HUES64 (cell line): ENCODE data around the gene STMN1. TPM values are rescaled to one million over a fixed set of nuclear protein-coding genes. Genes with fewer than 3 reads are reported as not detected.
A peak's percentile ranks its signal among the peaks of the same experiment; 100 is the strongest.
"Not testable (repeated sequence)": the region's sequence is repeated elsewhere in the genome, so short reads cannot be mapped to it uniquely, and the experiment has no call there.

ENCODE experiments used
- H3K27ac ChIP-seq: 2 replicates; pipeline ENCODE4 v1.7.0; 2013; ENCODE audit warnings: low read depth, low read length, inconsistent platforms
- H3K27me3 ChIP-seq: 2 replicates; pipeline ENCODE4 v1.6.1; 2013; ENCODE audit warnings: mild to moderate bottlenecking, low read length; ENCODE audit not compliant: insufficient read depth
- H3K36me3 ChIP-seq: 2 replicates; pipeline ENCODE4 v1.6.1; 2013; ENCODE audit warnings: mild to moderate bottlenecking, low read length; ENCODE audit not compliant: insufficient read depth
- H3K4me1 ChIP-seq: 2 replicates; pipeline ENCODE4 v1.6.1; 2013; ENCODE audit warnings: mild to moderate bottlenecking, low read length, moderate library complexity; ENCODE audit not compliant: insufficient read depth
- H3K4me3 ChIP-seq: 2 replicates; pipeline ENCODE4 v1.5.1; 2013; ENCODE audit warnings: mild to moderate bottlenecking, low read length, moderate library complexity
- H3K9ac ChIP-seq: 2 replicates; pipeline ENCODE4 v1.6.1; 2013; ENCODE audit warnings: mild to moderate bottlenecking, low read depth, low read length
- H3K9me3 ChIP-seq: 2 replicates; pipeline ENCODE4 v1.6.1; 2013; ENCODE audit warnings: low read depth, low read length; ENCODE audit not compliant: insufficient read depth
- WGBS: fragments of 150-250, 120-280 bp; methylation state at CpG from one replicate; pipeline ENCODE4 v1.1.7; 2013; ENCODE audit warnings: missing lambda C conversion rate; 5-methylcytosine and 5-hydroxymethylcytosine counted together
- polyA plus RNA-seq, 2 experiments: library from polyadenylated mRNA; stranded (reverse); fragments of 50-300 nt; gene quantifications; one replicate each; pipeline ENCODE4 v1.2.3, GENCODE V29; 2013

STMN1 gene
- 581 TPM for polyA plus RNA-seq (2013, experiment 1 of 2)
- 808 TPM for polyA plus RNA-seq (2013, experiment 2 of 2)

- Histone ChIP-seq H3K9ac (peak within 1 kb of the TSS; percentile 94), H3K4me3 (peak within 1 kb of the TSS; percentile 85), H3K9me3 (no peaks in the 10 kb centered on the region), H3K4me1 (peaks cover 18% of the 10 kb centered on the region), H3K27ac (peak within 1 kb of the TSS; percentile 99), H3K36me3 (peaks cover 36% of the 10 kb centered on the region), H3K27me3 (no peaks in the 10 kb centered on the region)
- WGBS: under 1% methylated on average over 102 of the region's 102 CpGs
Measured at GRCh38 chr1:25905680-25906643, at the start of gene STMN1. STMN1 (minus strand) TSS chr1:25906419; CDS start chr1:25904676, 1,743 bp downstream.

DNA sequence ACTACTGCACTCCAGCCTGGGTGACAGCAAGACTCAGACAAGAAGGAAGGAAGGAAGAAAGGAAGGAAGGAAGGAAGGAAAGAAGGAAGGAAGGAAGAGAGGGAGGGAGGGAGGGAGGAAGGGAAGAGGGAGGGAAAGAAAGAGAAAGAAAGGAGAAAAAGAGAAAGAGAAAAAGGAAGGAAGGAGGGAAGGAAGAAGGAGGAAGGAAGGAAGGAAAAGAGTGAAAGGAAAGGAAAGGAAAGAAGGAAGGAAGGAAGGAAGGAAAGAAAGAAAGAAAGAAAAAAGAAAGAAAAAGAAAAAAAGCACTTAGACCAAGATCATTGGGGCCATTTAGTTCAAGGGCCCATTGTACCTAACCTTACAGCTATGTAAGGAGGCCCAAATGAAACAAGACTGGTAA, 49.3 kb upstream of the STMN1 start:
- Histone ChIP-seq H3K4me1 (peaks cover 6% of the 10 kb centered on the region; the same call in 1 of the 2 replicates), H3K4me3 (no peak overlapping the region), H3K36me3 (peaks cover 13% of the 10 kb centered on the region), H3K9ac (no peak overlapping the region), H3K27me3 (no peaks in the 10 kb centered on the region), H3K9me3 (no peaks in the 10 kb centered on the region), H3K27ac (no peak overlapping the region)

DNA sequence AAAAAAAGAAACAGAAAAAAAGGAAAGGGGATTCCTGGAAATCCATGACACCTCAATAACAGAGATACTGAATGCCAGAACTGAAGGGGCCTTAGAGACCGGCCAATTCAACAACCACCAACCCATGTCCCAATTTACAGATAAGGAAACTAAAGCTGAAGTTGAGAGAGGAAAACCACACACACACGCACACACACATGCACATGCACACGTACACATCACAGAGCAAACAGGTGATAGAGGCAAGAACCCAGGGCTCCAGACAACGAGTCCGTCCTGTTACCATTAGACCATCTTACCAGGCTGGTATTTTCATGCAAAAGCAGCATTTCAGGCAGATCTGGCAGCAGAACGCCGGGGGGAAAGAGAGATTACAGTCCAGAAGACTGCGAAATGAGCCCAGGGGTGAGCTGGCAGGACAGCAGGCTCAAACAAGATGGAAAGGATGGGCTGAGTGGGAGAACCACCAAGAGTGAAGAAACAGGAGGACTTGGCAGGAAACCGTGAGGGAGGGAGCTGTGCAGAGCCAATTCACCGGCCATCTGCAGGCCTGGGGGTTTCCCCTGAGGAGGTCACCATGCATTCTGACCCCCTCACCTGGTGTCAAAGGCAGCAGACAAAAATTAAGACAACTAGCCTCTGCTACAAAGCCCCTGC, 48.2 kb upstream of the STMN1 start:
- Histone ChIP-seq H3K27ac (no peak overlapping the region), H3K4me3 (no peak overlapping the region), H3K36me3 (peaks cover 7% of the 10 kb centered on the region; the same call in 1 of the 2 replicates), H3K27me3 (no peaks in the 10 kb centered on the region), H3K9ac (no peak overlapping the region), H3K4me1 (peaks cover 6% of the 10 kb centered on the region; the same call in 1 of the 2 replicates), H3K9me3 (no peaks in the 10 kb centered on the region)
- WGBS: 74% methylated on average over 9 of the region's 10 CpGs

DNA sequence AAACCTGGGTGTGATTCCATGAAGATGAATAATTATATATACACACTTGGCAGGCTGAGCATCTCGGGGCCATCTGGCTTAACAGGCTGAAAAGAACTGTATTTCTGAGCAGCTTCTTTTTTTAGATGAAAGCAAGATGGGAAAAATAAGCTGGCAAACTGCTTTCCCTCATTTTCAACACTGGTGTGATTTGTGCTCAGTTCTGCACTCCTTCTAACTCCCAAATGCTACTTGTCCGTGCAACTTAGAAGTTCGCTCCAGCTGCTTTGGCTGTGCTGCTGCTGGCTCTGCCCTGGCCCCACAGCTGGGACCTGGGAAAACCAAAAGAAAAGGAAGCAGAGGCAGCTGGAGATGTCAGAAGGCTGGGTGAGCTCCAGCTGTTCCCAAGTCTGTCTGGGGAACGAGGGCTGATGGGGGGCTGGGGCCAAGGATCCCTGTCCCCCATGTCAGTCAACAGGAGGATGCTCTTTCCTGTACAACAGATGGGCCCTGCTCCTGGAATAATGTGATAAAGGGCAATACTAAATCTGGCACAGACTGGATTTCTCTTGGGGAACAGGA, 46.7 kb upstream of the STMN1 start:
- WGBS: 86% methylated on average over 4 of the region's 4 CpGs

DNA sequence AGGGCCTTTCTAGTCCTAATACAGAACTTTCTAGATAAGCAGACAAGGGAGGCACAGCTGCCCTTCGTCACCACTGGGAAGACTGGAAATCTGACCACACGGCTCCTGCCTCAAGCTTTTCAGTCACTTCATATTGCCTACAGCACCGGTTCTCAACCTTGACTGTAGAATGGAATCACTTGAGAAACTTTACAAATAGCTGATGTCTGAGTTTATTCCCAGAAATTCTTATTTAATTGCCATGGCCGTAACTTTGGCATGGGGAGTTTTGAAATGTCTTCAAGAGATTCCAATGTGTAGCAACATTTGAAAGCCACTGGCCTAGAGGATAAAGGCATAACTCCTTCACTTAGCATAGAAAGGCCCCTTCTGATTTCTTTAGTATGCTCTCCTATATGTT, 42.4 kb upstream of the STMN1 start:
- no peak overlapping the region for H3K4me3 ChIP-seq
- 94% methylated on average over 4 of the region's 4 CpGs for whole genome bisulfite sequencing

More for the DNA sequence above, 46.7 kb upstream of the STMN1 start:
- Histone ChIP-seq H3K9me3 (no peaks in the 10 kb centered on the region), H3K27me3 (no peaks in the 10 kb centered on the region; the same call in 1 of the 2 replicates), H3K4me1 (peaks cover 6% of the 10 kb centered on the region; the same call in 1 of the 2 replicates), H3K27ac (no peak overlapping the region), H3K9ac (no peak overlapping the region), H3K4me3 (no peak overlapping the region), H3K36me3 (no peaks in the 10 kb centered on the region)

DNA sequence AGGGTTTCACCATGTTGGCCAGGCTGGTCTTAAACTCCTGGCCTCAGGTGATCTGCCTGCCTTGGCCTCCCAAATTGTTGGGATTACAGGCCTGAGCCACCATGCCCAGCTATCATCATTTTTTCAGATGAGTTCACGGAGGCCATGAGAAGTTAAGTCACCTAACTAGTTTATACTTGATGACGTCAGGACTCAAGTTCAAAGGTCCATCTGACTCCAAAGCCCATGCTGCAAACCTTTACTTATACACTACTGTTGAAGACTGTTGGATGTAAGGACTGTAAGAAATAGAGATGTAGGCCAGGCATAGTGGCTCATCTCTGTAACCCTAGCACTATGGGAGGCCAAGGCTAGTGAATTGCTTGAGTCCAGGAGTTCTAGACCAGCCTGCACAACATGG, 40.8 kb upstream of the STMN1 start:
- Histone ChIP-seq H3K4me3 (no peak overlapping the region), H3K36me3 (no peaks in the 10 kb centered on the region), H3K9ac (no peak overlapping the region), H3K9me3 (no peaks in the 10 kb centered on the region; the same call in 1 of the 2 replicates), H3K27ac (no peak overlapping the region), H3K27me3 (no peaks in the 10 kb centered on the region; the same call in 1 of the 2 replicates), H3K4me1 (no peaks in the 10 kb centered on the region)
- WGBS: 100% methylated on average over 2 of the region's 2 CpGs

More for the DNA sequence above, 42.4 kb upstream of the STMN1 start:
- no peak overlapping the region for H3K27ac ChIP-seq
- H3K9me3 ChIP-seq: no peaks in the 10 kb centered on the region; the same call in 1 of the 2 replicates
- H3K4me1 ChIP-seq: no peaks in the 10 kb centered on the region
- H3K9ac ChIP-seq: no peak overlapping the region
- H3K27me3 ChIP-seq: no peaks in the 10 kb centered on the region; the same call in 1 of the 2 replicates
- H3K36me3 ChIP-seq: no peaks in the 10 kb centered on the region

GRCh38 chr1:25945761-25946160, 39.5 kb upstream of the STMN1 start:
- 80% methylated on average over 5 of the region's 5 CpGs for WGBS
- Histone ChIP-seq H3K27me3 (no peaks in the 10 kb centered on the region; the same call in 1 of the 2 replicates), H3K36me3 (no peaks in the 10 kb centered on the region), H3K4me3 (no peak overlapping the region), H3K9me3 (no peaks in the 10 kb centered on the region; the same call in 1 of the 2 replicates), H3K27ac (no peak overlapping the region), H3K9ac (no peak overlapping the region), H3K4me1 (no peaks in the 10 kb centered on the region)

DNA sequence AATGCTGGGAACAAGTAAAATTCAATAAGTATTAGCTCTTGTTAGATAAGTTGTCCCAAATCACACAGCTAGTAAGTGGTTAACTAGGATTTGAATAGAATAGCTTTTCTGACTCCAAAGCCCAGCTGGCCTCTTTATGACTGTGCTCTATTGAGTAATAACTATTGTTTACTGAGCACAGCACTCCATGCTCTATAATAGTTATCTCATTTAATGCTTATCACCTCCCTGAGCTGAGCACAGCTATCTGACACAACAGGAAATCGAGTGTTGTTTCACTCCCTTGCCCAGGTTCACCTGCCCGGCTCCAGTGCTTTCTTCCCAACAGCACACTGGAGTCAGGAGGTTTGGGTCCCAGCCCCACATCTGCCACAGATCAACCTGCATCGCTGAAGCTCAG, 38.8 kb upstream of the STMN1 start:
- H3K36me3 ChIP-seq: no peaks in the 10 kb centered on the region
- H3K9ac ChIP-seq: no peak overlapping the region
- no peaks in the 10 kb centered on the region; the same call in 1 of the 2 replicates for H3K9me3 ChIP-seq
- H3K4me3 ChIP-seq: no peak overlapping the region
- H3K27me3 ChIP-seq: no peaks in the 10 kb centered on the region; the same call in 1 of the 2 replicates
- H3K4me1 ChIP-seq: no peaks in the 10 kb centered on the region
- 88% methylated on average over 3 of the region's 3 CpGs for WGBS
- no peak overlapping the region for H3K27ac ChIP-seq

GRCh38 chr1:25943511-25943910, 37.3 kb upstream of the STMN1 start:
- H3K4me3 ChIP-seq, H3K36me3 ChIP-seq, H3K27me3 ChIP-seq, H3K9me3 ChIP-seq, H3K4me1 ChIP-seq, H3K27ac ChIP-seq, H3K9ac ChIP-seq: not testable (repeated sequence)
- WGBS: 92% methylated on average over 5 of the region's 5 CpGs

DNA sequence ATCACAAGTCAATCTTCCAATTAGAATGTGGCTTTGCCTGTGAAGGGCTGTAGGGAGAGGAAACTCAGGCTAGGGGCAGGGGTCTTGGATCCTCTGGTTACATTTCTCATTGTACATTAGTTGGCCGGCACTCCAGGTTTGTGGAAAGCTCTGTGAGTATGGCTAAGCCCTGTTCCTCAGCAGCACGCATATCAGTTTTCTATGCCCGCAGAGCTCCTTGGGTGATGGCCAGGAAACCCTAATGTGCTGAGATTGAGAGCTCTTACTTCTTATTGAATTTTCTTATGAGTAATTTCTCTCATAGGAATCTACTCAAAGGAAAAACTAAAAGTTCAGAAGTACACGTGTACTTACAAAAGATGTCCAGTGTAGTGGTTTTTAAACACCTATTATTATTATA, 30.7 kb upstream of the STMN1 start:
- Histone ChIP-seq H3K27ac (no peak overlapping the region), H3K4me3 (no peak overlapping the region), H3K9ac (no peak overlapping the region), H3K9me3 (no peaks in the 10 kb centered on the region), H3K27me3 (no peaks in the 10 kb centered on the region), H3K36me3 (no peaks in the 10 kb centered on the region), H3K4me1 (no peaks in the 10 kb centered on the region)
- 95% methylated on average over 3 of the region's 4 CpGs for WGBS
